HG03378 (cell line): ENCODE measurements around the gene CYP4X1.
"Not testable (repeated sequence)": the region's sequence is repeated elsewhere in the genome, so short reads cannot be mapped to it uniquely, and the experiment has no call there.

ENCODE experiments used
- ATAC-seq: cut with Tn5 transposase; IDR thresholded peaks from one replicate; pipeline ENCODE4 v1.9.1; 2021; ENCODE audit warnings: mild to moderate bottlenecking, moderate library complexity; ENCODE audit not compliant: unreplicated experiment

The CYP4X1 gene

GRCh38 chr1:47023268-47024140 is at the start of gene CYP4X1:
CYP4X1 (plus strand) TSS chr1:47023669; CDS start chr1:47023818, 149 bp downstream.
- no peak for ATAC-seq

- no peak for ATAC-seq
Observed at GRCh38 chr1:46983166-46983829, 40.2 kb upstream of the CYP4X1 start.

- ATAC-seq: no peak
Observed at GRCh38 chr1:46983830-46984586, 39.5 kb upstream of the CYP4X1 start.

GRCh38 chr1:46990541-46990940 is 32.9 kb upstream of the CYP4X1 start:
- not testable (repeated sequence) for ATAC-seq

GRCh38 chr1:46991083-46991923 is 32.2 kb upstream of the CYP4X1 start:
- no peak for ATAC-seq

- ATAC-seq: no peak
Observed at GRCh38 chr1:46996659-46997281, 26.7 kb upstream of the CYP4X1 start.

- no peak for ATAC-seq
Observed at GRCh38 chr1:47002211-47002610, 21.3 kb upstream of the CYP4X1 start.

GRCh38 chr1:47003896-47004403 is 19.5 kb upstream of the CYP4X1 start:
- no peak for ATAC-seq

GRCh38 chr1:47006437-47006836 is 17.0 kb upstream of the CYP4X1 start:
- not testable (repeated sequence) for ATAC-seq

GRCh38 chr1:47013293-47013692 is 10.2 kb upstream of the CYP4X1 start:
- ATAC-seq: no peak

GRCh38 chr1:47021070-47021469 is 2.4 kb upstream of the CYP4X1 start:
- ATAC-seq: no peak

GRCh38 chr1:47024141-47024801 is 802 bp downstream of the CYP4X1 start:
- no peak for ATAC-seq

- ATAC-seq: no peak
Observed at GRCh38 chr1:47030170-47030805, 6.8 kb downstream of the CYP4X1 start.

- ATAC-seq: no peak
Observed at GRCh38 chr1:47031059-47031458, 7.6 kb downstream of the CYP4X1 start.

- no peak for ATAC-seq
Observed at GRCh38 chr1:47031585-47031984, 8.1 kb downstream of the CYP4X1 start.

- ATAC-seq: no peak
Observed at GRCh38 chr1:47036764-47037163, 13.3 kb downstream of the CYP4X1 start.

- no peak for ATAC-seq
Observed at GRCh38 chr1:47059376-47059775, 35.9 kb downstream of the CYP4X1 start.

- ATAC-seq: no peak
Observed at GRCh38 chr1:47067097-47067594, 43.7 kb downstream of the CYP4X1 start, which contains the start of gene CYP4Z1. CYP4Z1 (plus strand) TSS chr1:47067231; CDS start chr1:47067491, 260 bp downstream.
